ENCODE results near the gene SYPL1. TPM values are rescaled to one million over a fixed set of nuclear protein-coding genes. Genes with fewer than 3 reads are reported as not detected.

SYPL1 gene
- total RNA-seq, 3 donors from 2014 or later, result 96.2 to 116 (median 98.3) TPM

- Histone ChIP-seq H3K36me3 (no peaks in the 10 kb centered on the region), H3K27ac (no peak overlapping the region), H3K4me1 (no peaks in the 10 kb centered on the region), H3K4me3 (no peak overlapping the region), H3K9me3 (no peaks in the 10 kb centered on the region), H3K27me3 (no peaks in the 10 kb centered on the region)
- TF ChIP-seq, protein P1, sequence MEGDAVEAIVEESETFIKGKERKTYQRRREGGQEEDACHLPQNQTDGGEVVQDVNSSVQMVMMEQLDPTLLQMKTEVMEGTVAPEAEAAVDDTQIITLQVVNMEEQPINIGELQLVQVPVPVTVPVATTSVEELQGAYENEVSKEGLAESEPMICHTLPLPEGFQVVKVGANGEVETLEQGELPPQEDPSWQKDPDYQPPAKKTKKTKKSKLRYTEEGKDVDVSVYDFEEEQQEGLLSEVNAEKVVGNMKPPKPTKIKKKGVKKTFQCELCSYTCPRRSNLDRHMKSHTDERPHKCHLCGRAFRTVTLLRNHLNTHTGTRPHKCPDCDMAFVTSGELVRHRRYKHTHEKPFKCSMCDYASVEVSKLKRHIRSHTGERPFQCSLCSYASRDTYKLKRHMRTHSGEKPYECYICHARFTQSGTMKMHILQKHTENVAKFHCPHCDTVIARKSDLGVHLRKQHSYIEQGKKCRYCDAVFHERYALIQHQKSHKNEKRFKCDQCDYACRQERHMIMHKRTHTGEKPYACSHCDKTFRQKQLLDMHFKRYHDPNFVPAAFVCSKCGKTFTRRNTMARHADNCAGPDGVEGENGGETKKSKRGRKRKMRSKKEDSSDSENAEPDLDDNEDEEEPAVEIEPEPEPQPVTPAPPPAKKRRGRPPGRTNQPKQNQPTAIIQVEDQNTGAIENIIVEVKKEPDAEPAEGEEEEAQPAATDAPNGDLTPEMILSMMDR (IDR thresholded peaks at IDR 0.05), result peak; percentile 23 to 55 (median 46)
- no peak for TF ChIP-seq POLR2AphosphoS5 (IDR thresholded peaks at IDR 0.05)
- intact Hi-C loops (cut with DNase I; ENCODE audit: low total_unique reads), result no loop called here
- DNase-seq (ENCODE audit: low spot score in 2 of 2), result no peak
Measured at GRCh38 chr7:106041140-106041717, 70.9 kb downstream of the SYPL1 start.

Other genes with a start within 250 kb of the SYPL1 start
- 10 to 100 TPM; 10.7 to 18.4 (median 12.5) TPM for gene ATXN7L1, start 235.7 kb downstream of the SYPL1 start, total RNA-seq
- 1 to 10 TPM; 4.6 to 8.8 (median 6.4) TPM for gene CDHR3, start 149.0 kb downstream of the SYPL1 start, total RNA-seq
- gene NAMPT, start 172.7 kb upstream of the SYPL1 start, total RNA-seq, result 100 to 1,000 TPM; 195 to 751 (median 536) TPM